ENCODE results near the gene PER3.

PER3 gene

DNA sequence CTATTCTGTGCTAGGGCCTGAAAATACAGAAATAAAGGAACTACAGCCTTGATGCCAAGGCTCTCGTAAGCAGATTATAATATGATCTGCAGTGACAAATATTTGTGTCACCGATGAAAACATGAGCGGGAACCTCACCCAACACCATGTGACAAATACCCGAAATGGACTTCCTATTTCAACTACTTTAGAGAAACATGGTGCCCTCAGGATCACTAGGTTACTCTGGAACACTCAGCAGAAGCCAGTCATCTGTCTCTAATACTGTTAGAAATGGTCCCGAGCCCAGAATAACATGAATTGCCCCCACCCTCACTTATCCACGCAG is 13.5 kb upstream of the PER3 start:
- peak overlapping the region; percentile 90; the same call in 1 of the 2 replicates for H3K9ac ChIP-seq (ENCODE audit: low read depth, low read length)
- ATAC-seq (ENCODE audit: insufficient read depth, low read depth) = no peak
- H3K36me3 ChIP-seq (ENCODE audit: insufficient read depth, low read length) = peaks cover 17% of the 10 kb centered on the region
- DNase-seq = no peak
- H3K9me3 ChIP-seq (ENCODE audit: insufficient read depth, low read length, severe bottlenecking) = no peaks in the 10 kb centered on the region
- H2AFZ ChIP-seq (ENCODE audit: low read depth, low read length) = peak overlapping the region; percentile 99
- H3K4me1 ChIP-seq (ENCODE audit: insufficient read depth, low read length) = peaks cover 20% of the 10 kb centered on the region
- no peaks in the 10 kb centered on the region for H3K27me3 ChIP-seq (ENCODE audit: insufficient read depth, low read length, poor library complexity)
- peaks cover 2% of the 10 kb centered on the region; the same call in 1 of the 2 replicates for H4K20me1 ChIP-seq (ENCODE audit: insufficient read depth, low read length)
- peak overlapping the region in 1 of 2 experiments; percentile 87; a peak in 3 of 4 replicates for H3K4me3 ChIP-seq (ENCODE audit: low read depth in 1 of 2, low read length in 2 of 2)
- peaks cover 28% of the 10 kb centered on the region for H3K79me2 ChIP-seq (ENCODE audit: insufficient read depth, low read length)
- TF ChIP-seq EZH2 (IDR thresholded peaks at IDR 0.05; ENCODE audit: borderline replicate concordance, low read depth, low read length, severe bottlenecking) = no peak
- TF ChIP-seq, protein P1, sequence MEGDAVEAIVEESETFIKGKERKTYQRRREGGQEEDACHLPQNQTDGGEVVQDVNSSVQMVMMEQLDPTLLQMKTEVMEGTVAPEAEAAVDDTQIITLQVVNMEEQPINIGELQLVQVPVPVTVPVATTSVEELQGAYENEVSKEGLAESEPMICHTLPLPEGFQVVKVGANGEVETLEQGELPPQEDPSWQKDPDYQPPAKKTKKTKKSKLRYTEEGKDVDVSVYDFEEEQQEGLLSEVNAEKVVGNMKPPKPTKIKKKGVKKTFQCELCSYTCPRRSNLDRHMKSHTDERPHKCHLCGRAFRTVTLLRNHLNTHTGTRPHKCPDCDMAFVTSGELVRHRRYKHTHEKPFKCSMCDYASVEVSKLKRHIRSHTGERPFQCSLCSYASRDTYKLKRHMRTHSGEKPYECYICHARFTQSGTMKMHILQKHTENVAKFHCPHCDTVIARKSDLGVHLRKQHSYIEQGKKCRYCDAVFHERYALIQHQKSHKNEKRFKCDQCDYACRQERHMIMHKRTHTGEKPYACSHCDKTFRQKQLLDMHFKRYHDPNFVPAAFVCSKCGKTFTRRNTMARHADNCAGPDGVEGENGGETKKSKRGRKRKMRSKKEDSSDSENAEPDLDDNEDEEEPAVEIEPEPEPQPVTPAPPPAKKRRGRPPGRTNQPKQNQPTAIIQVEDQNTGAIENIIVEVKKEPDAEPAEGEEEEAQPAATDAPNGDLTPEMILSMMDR (IDR thresholded peaks at IDR 0.05; ENCODE audit: borderline replicate concordance, extremely low read depth, low read length, poor library complexity, severe bottlenecking) = no peak
- peak overlapping the region; percentile 79 for H3K4me2 ChIP-seq (ENCODE audit: insufficient read depth, low read length)
- H3K27ac ChIP-seq (ENCODE audit: low read length) = no peak overlapping the region

DNA sequence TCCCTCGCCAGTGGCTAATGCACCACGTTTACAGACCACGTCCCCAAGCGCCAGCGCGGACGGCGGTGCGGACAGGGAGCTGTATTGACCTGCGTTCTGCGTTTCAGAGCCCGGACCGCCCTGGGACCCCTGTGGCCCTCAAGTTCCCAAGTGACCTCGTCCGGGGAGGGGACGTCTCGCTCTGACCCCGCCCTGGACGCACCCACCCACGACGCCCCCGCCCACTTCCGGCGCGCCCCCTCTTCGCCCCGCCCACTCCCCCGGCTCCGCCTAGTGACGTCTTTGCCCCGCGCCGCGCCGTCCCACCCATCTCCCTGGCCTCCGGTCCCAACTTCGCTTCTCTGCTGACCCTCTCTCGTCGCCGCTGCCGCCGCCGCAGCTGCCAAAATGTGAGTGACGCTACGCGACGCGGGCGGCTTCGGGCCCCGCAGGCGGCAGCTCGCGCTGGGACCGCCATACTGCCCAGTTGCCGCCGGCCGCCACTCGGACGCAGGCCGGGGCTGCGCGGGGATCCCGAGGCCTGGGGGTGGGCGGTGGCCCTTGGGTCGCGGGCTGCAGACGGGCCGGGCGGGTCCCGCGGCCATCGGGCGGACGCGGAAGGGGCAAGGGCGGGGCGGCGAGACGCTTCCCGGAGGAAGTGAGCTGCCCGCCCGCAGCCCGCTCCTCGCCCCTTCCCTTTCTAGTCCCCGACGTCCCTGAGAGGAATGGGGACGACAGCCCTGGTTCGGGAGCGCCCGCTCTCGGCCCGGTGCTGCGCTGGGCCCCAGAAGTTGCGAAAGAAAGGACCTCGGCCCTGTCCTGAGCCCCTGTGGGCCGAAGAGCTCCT is 12.9 kb upstream of the PER3 start, which contains the start of gene VAMP3:
Gene VAMP3, plus strand, starts transcription at position 300 of the 826 bp plus-strand sequence. Its CDS starts 88 bp downstream, at position 388.
- H3K4me2 ChIP-seq (ENCODE audit: insufficient read depth, low read length) = peak within 1 kb of the TSS; percentile 79
- H3K79me2 ChIP-seq (ENCODE audit: insufficient read depth, low read length) = peaks cover 31% of the 10 kb centered on the region
- peak within 1 kb of the TSS; percentile 90 for H3K9ac ChIP-seq (ENCODE audit: low read depth, low read length)
- peak within 1 kb of the TSS; percentile 99 for H2AFZ ChIP-seq (ENCODE audit: low read depth, low read length)
- H3K9me3 ChIP-seq (ENCODE audit: insufficient read depth, low read length, severe bottlenecking) = no peaks in the 10 kb centered on the region
- peak; percentile 86 for ATAC-seq (ENCODE audit: insufficient read depth, low read depth)
- no peaks in the 10 kb centered on the region for H3K27me3 ChIP-seq (ENCODE audit: insufficient read depth, low read length, poor library complexity)
- H3K4me1 ChIP-seq (ENCODE audit: insufficient read depth, low read length) = peaks cover 20% of the 10 kb centered on the region
- DNase-seq = peak; percentile 75
- peak within 1 kb of the TSS; percentile 84 to 87; a peak in 3 of 4 replicates for H3K4me3 ChIP-seq (ENCODE audit: low read depth in 1 of 2, low read length in 2 of 2)
- peaks cover 17% of the 10 kb centered on the region for H3K36me3 ChIP-seq (ENCODE audit: insufficient read depth, low read length)
- H4K20me1 ChIP-seq (ENCODE audit: insufficient read depth, low read length) = peaks cover 2% of the 10 kb centered on the region; the same call in 1 of the 2 replicates
- TF ChIP-seq EZH2 (IDR thresholded peaks at IDR 0.05; ENCODE audit: borderline replicate concordance, low read depth, low read length, severe bottlenecking) = no peak
- TF ChIP-seq, protein P1 (IDR thresholded peaks at IDR 0.05; ENCODE audit: borderline replicate concordance, extremely low read depth, low read length, poor library complexity, severe bottlenecking) = no peak
- peak within 1 kb of the TSS; percentile 53 for H3K27ac ChIP-seq (ENCODE audit: low read length)

DNA sequence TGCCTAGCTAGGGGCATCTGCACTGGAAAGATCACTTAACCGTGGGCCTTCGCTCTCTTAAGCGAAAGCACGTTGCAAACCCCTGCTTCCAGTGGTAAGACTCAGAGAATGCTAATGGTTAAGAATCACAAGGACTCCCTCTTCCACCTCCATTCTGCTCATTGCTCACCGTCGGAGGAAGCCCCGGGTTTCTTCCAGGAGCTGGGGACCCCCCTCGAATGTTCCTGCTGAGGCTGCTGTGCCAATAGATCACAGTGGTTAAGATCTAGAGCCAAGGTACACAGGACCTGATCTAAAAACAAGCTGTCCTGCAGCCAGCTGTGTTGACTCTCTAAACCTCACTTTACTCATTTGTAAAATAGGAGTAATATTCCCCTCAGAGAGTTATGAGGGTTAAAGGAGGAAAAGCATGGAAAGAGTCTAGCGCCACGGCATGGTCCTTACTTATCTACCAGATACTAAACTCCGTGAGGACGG is 12.2 kb upstream of the PER3 start:
- H3K27ac ChIP-seq (ENCODE audit: low read length) = peak overlapping the region; percentile 53
- H2AFZ ChIP-seq (ENCODE audit: low read depth, low read length) = peak overlapping the region; percentile 91
- H3K4me2 ChIP-seq (ENCODE audit: insufficient read depth, low read length) = peak overlapping the region; percentile 79
- ATAC-seq (ENCODE audit: insufficient read depth, low read depth) (no peak; the same call in 2 of the 3 replicates), DNase-seq (no peak)
- H3K9me3 ChIP-seq (ENCODE audit: insufficient read depth, low read length, severe bottlenecking) = no peaks in the 10 kb centered on the region
- H3K4me1 ChIP-seq (ENCODE audit: insufficient read depth, low read length) = peaks cover 20% of the 10 kb centered on the region
- H3K27me3 ChIP-seq (ENCODE audit: insufficient read depth, low read length, poor library complexity) = no peaks in the 10 kb centered on the region
- TF ChIP-seq, protein P1 (IDR thresholded peaks at IDR 0.05; ENCODE audit: borderline replicate concordance, extremely low read depth, low read length, poor library complexity, severe bottlenecking) = no peak
- no peak for TF ChIP-seq EZH2 (IDR thresholded peaks at IDR 0.05; ENCODE audit: borderline replicate concordance, low read depth, low read length, severe bottlenecking)
- peak overlapping the region; percentile 90 for H3K9ac ChIP-seq (ENCODE audit: low read depth, low read length)
- peak overlapping the region; percentile 84 to 87; a peak in 3 of 4 replicates for H3K4me3 ChIP-seq (ENCODE audit: low read depth in 1 of 2, low read length in 2 of 2)
- H3K36me3 ChIP-seq (ENCODE audit: insufficient read depth, low read length) = peaks cover 23% of the 10 kb centered on the region
- H3K79me2 ChIP-seq (ENCODE audit: insufficient read depth, low read length) = peaks cover 31% of the 10 kb centered on the region
- H4K20me1 ChIP-seq (ENCODE audit: insufficient read depth, low read length) = peaks cover 2% of the 10 kb centered on the region; the same call in 1 of the 2 replicates
